NCI-H446 (cell line): Measurements from ENCODE around the gene ATAD1.
"Not testable (repeated sequence)": the region's sequence is repeated elsewhere in the genome, so short reads cannot be mapped to it uniquely, and the experiment has no call there.

ENCODE experiments used
- DNase-seq, 2 experiments: peaks; one replicate each; lab custom pipeline; 2025; lab: John Stamatoyannopoulos, UW

Gene ATAD1

DNA sequence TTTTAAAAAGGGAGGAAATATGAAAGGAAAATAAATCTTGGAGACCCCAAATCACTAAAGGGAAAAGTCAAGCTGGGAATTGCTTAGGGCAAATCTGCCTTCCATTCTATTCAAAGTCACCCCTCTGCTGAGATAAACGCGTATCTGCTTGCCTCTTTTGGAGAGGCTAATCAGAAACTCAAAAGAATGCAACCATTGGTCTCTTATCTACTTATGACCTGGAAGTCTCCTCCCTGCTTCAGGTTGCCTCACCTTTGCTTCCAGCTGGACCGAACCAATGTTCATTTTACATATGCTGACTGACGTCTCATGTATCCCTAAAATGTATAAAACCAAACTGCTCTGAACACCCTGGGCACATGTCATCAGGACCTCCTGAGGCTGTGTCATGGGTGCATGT lies 14.7 kb downstream of the ATAD1 start:
- DNase-seq, result no peak

DNA sequence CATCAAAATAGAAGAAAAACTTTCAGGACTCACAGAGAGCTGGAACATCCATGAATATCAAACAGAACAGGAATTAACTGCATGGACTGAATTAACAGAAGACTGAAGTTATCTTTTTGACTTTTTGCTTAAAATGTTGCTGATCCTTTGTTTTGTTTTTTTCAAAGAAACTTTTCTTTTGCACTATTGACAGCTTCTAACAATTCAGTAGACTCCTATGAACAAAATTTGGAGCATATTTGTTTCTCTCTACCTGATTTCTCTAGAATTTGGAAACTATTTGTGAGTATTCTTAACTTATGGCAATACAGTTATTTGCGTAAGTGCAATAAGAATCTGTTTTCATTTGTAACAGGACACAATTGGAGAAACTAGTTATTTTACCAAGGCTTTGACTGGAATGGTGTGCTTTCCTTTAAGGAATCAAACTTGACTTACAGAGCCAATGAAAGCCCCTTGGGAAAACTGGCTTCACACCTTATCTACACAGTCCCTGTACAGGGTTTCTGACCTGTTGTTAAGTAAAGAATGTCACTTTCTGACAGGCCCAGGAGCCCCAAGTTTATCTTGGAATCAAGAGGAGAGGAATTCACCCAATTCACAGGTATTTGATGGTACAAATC lies 16.1 kb downstream of the ATAD1 start:
- DNase-seq, result not testable (repeated sequence)

DNA sequence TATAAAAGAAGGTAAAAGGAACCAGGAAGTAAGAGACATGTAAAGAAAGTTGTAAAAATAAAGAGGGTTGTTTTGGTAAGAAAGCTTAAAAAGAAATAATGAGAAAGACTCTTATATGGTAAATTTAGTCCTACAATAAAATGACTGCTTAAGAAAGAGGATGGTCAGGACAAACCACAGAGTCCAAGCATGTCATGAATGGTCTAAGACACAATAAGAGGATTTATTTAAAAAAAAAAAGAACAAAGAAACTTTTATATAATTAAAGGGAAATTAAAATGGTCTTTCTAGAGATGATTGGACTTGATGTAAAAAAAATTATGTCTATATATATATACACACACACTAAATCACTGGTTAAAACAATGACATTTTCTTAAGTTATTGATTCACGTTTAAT lies 18.2 kb downstream of the ATAD1 start:
- DNase-seq, result no peak

DNA sequence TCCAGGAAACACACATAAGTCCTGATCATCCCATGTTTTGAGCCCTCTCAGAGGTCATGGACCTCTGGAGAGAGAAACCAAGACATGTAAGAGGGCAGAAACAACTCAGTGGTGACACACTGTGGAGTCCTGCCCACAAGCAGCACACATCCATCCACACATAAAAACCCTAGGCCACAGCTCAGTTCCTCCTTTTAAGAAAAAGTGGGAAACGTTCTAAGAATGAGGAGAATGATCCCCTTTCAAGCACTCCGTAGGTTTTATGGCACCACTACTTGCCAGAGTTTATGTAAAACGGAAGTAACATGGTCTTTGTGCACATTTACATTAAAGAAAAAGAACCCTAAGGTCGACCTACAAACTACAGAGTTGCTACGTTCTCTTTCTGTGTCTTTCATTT lies 19.9 kb downstream of the ATAD1 start:
- no peak for DNase-seq

DNA sequence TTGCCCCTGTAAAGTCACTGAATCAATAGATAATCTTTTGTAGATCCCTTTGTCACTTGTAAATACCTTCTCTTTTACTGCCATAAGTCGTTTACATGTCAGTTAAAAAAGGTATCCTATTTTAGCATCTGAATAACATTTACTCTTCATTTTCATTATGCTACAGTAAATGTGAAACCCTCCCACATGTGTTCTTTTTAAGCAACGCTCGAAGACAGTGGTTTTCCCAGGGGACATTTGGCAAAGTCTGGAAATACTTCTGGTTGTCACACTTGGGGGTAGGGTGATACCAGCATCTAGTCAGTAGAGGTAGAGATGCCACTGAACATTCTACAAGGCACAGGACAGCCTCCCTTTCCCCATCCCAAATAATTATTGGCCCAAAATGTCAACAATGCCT lies 23.7 kb downstream of the ATAD1 start:
- no peak for DNase-seq

DNA sequence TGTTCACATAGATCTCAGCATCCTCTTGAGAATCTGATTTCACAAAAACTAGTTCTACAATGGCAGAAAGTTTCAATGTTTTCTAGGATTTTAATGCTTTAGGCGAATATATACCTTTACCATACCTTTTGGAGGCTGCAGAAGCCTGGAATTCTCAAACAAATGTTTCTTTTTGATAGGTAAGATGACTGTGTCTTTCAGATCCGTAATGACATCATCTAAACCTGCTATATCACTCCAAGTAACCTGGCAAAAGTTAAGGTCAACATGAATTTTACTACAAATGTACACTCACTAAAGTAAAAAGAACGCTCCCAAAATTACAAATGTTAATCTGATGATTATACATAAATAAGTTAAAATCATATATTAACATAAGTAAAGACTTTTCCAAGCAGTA lies 27.8 kb downstream of the ATAD1 start:
- DNase-seq, result no peak

DNA sequence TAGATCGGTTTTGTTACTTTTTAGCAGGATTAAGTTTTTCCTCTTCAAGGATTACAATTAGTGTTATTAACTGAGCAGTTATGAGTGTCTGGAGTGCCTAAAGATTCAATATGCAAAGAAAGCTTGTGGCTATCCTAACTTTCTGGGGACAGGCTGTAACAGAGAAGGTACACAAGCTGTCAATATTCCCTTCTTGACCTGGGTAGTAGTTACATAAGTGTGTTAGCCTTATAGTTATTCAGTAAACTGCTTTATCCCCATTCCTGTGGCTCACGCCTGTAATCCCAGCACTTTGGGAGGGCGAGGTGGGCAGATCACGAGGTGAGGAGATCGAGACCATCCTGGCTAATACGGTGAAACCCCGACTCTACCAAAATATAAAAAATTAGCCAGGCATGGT lies 31.6 kb downstream of the ATAD1 start:
- no peak for DNase-seq

DNA sequence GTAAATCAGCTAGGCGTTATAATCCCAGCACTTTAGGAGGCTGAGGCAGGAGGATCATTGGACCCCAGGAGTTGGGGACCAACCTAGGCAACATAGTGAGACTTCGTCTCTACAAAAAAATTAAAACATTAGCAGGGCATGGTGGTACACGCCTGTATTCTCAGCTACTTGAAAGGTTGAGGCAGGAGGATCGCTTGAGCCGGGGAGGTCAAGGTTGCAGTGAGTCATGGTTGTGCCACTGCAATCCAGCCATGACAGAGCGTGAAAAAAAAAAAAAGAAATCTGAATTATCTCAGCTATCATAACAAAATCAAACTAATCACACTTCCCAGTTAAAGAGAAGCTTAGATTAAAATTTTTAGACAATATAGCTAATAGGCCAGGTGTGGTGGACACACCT lies 35.3 kb downstream of the ATAD1 start:
- DNase-seq, result no peak

DNA sequence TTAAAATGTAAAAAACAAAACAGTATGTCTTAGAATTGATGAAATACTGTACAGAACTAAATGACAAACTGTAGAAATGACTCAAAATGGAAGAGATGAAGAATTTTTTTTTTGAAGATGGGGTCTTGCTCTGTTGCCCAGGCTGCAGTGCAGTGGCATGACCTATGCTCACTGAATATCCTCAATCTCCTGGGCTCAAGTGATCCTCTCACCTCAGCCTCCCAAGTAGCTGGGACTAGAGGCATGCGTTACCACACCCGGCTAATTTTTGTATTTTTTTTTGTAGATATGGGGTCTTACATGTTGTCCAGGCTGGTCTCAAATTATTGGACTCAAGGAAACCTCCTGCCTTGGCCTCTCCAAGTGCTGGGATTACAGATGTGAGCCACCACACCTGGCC lies 36.5 kb downstream of the ATAD1 start:
- DNase-seq, result no peak

DNA sequence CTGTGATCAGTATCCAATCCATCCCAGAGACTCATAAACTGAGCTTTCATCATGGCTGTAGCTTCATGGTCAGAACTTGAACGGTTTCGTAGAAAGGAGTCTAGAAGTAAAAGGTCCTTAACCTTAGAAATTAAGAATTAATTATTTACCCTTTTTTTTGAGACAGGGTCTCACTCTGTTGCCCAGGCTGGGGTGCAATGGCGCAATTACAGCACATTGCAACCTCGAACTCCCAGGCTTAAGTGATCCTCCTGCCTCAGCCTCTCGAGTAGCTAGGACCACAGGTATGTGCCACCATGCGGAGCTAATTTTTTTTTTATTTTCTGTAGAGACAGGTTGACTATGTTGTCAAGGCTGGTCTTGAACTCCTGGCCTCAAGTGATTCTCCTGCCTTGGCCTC lies 41.7 kb downstream of the ATAD1 start:
- DNase-seq, result no peak

DNA sequence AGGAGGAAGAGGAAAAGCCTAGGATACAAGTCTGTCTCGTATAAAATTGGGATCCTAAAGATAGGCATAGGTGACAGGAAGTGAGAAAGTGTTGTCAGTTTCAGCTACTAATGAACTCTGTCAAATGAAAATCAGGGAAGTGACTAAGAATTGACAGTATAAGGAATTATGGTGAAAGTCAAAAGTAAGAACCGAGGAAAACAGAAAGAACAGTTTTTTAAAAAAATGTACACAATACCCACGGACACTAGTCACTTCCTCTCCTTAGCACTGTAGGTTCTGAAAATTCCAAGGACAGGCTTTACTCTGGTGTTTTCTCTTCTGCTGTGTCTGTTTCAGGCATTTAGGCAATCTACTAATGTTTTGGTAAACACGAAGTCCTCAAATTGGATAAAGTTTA lies 42.3 kb downstream of the ATAD1 start:
- no peak for DNase-seq

DNA sequence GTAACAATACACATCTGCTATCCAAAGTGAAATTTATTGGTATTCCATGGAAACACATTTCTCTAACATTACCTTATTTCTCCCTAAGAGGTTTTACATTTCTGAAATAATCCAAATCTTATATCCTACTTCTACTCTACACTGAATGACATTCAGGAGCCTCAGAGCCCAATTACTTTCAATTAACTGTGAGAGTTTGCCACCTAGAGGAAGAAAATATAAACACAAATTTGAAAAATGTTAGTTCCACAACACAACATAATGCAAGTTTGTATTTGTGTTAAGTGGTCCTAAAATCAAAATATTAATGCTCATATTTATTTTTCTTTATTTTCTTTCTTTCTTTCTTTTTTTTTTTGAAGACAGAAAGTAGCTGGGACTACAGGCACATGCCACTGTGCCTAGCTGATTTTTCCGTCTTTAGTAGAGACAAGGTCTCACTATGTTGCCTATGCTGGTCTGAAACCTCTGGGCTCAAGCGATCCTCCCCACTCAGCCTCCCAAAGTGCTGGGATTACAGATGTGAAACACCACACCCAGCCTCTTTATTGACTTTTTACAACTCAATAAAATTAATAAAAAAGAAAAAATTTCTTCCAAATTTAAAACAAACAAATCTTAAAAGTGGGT lies 46.0 kb downstream of the ATAD1 start:
- peak in 1 of 2 experiments; percentile 31 for DNase-seq

DNA sequence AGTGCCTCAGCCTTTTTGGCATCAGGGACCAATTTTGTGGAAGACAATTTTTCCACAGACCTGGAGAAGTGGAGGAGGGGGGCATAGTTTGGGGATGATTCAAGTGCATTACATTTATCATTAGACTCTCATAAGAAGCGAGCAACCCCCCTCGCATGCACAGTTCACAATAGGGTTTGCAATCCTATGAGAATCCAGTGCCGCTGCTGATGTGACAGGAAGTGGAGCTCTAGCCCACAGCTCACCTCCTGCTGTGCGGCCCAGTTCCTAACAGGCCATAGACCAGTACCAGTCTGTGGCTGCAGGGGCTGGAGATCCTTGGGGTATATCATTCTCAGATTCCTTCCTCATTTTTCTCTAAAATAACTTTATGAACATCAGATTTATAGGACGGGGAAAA lies 50.8 kb downstream of the ATAD1 start:
- DNase-seq, result no peak

DNA sequence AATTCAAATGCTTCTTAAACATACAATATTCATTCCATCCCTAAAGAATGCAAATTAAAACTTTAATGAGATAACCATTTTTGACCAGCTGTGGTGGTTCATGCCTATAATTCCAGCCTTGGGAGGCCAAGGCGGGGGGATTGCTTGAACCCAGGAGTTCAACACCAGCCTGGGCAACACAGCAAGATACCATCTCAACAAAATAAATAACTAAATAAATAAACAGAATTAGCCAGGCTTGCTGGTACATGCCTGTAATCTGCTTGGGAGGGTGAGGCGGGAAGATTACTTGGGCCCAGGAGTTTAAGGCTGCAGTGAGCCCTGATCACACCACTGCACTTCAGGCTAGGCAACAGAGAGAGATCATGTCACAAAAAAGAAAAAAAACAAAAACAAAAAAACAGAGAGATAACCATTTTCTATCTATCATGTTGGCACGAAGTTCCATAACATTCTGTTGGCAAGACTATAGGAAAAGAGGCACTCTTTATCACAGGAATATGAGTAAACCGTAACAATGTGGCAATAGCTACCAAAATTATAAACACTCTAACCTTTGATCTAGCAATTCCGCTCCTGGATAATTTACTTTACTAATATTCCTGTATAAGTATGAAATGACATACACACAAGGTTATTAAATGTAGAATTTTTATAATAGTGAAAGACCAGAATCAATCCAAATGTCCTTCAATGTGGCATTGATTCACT lies 52.2 kb downstream of the ATAD1 start:
- DNase-seq, result no peak

DNA sequence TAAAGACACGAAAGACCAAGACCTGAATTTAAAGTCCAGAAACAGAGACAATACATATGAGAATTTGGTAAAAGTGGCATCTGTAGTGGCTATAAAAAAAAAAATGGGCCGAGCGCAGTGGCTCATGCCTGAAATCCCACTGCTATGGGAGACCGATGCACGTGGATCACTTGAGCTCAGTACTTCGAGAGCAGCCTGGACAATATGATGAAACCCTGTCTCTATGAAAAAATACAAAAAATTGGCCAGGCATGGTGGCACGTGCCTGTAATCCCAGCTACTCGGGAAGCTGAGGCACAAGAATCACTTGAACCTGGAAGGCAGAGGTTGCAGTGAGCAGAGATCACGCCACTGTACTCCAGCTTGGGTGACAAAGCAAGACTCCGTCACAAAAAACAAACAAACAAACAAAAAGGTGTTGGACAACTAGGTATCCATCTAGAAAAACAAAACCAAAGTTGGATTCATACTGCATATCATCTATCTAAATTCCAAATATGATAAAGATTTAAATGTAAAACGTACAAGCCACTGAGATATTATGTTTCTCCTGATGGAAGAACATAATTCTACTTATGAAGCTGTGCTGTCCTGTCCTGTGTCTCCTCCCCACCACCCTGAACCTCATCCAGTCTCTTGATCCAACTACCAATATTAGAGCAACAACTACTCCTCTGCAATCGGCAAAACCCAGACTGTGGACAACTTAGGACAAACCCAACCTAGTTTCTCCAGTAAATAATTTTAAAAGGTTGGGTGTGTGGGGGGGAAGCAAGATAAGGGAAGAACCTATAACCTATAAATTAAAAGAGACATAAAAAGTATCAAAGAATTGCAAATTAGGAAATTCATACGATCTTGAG lies 53.7 kb downstream of the ATAD1 start:
- DNase-seq, result no peak

DNA sequence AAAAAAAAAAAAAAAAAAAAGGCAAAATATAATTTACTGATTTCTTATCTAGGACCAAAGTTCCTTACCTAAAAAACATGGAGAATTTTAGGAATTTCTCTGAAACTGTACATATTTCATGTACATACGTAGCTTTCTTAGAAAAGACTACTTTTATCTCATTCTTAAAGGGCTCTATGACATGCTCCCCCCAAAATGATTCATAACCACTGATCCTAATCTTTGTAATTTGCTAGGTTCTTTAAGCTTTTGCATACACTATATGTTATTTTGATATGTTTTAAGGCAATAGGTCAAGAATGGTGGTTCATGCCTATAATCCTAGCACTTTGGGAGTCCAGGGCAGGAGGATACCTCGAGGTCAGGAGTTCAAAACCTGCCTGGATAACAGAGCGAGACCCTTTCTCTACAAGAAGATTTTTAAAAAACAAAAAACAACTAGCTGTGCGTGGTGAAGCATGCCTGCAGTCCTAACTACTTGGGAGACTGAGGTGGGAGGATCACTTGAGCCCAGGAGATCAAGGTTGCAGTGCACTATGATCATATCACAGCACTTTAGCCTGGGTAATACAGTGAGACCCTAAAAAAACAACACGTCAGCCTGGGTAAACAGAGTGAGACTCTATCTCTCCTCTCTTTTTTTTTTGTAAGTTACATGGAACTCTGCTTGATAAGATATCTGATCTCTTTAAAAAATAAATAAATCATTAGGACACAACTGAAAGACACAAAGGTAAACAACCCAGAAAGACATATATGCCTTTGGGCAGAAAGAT lies 54.8 kb downstream of the ATAD1 start:
- no peak for DNase-seq

DNA sequence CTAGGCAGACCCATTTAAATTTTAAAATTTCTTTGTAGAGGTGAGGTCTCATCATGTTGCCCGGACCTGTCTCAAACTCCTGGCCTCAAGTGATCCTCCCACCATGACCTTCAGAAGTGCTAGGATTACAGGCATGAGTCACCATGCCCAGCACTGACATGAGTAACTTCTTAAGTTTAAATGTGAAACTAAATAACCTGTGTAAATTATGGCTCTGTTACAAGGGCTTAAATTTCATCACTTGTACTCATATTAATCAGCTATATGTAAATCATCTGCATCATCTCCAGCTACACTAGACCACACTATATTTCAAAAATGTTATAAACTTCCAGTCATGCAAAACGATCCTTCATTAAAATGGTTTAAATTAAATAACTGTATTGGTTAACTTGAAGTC lies 56.1 kb downstream of the ATAD1 start:
- no peak for DNase-seq

DNA sequence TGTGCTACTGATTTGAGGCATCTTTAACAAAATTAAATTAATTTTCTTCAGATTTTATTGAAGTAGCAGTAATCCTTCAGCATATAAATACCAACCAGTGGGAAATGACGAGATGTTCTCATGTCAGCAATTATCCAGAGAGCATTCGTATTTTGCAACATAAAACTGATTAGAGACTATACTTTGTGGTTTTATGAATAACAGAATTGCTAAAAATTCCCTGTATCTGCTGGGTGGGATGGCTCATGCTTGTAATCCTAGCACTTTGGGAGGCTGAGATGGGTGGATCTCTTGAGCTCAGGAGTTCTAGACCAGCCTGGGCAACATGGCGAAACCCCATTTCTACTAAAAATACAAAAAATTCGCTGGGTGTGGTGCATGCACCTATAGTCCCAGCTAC lies 56.9 kb downstream of the ATAD1 start:
- no peak for DNase-seq

DNA sequence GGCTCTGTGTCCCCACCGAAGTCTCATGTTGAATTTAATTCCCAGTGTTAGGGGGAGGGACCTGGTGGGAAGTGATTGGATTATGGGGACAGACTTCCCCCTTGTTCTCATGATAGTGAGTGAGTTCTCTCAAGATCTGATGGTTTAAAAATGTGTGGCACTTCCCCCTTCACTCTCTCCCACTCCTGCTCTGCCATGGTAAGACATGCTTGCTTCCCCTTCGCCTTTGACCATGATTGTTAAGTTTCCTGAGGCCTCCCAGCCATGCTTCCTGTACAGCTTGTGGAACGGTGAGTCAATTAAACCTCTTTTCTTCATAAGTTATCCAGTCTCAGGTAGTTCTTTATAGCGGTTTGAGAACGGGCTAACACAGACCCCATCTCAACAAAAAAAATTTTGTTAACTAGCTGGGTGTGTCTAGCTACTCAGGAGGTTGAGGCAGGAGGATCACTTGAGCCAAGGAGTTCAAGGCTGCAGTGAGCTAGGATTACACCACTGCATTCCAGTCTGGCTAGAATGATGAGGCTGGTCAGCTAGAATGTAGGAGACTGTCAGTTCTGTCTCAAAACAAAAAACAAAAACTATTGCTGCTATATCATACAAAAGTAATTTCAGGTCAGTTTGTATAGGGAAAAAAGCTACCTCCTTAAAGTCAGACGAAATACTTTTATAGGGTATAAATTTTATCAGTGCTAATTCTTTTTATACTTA lies 57.7 kb downstream of the ATAD1 start:
- DNase-seq, result no peak

DNA sequence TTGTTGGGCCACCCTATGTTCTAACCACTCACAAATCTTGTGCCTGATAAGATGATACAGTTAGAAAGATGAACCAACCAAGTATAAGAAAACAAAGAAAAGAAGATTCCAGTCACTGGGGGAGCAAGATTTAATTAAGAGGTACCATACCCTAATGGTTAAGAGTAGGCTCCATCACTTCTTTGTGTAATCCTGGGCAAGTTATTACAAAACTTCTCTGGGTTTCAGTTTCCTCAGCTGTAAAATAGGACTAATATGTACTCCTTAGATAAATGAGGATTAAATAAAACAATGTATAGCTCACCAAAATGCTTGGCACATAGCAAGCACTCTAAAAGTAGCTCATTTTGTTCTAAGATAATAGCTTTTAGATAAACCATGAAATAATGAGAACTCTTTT lies 58.5 kb downstream of the ATAD1 start:
- DNase-seq, result no peak

DNA sequence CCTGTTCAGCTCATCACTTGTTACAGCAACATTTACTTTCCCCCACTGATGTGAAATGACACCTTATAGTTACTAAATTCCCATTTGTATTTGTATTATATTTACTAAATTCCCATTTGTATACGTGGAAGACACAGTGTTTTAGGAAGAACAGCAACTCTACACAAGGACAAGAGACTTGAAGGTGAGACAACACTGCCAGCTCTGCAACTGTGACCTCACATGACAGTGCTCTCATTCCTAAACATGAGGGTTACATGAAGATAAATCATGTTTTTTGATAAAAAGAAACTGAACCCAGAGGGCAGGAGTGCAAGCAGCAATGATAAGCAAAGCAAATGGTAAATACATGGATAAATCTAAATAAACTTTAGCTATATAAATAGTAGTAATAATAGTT lies 60.3 kb downstream of the ATAD1 start:
- DNase-seq, result no peak
